SU-DHL-6 (cell line): ENCODE results near the gene IL10RB.
"Not testable (repeated sequence)": the region's sequence is repeated elsewhere in the genome, so short reads cannot be mapped to it uniquely, and the experiment has no call there.

Source experiments
- EZH2phosphoT487 ChIP-seq: fragments of 200-600 bp; sonication (generic), shearing (Covaris generic); conservative IDR thresholded peaks from 2 replicates; pipeline ENCODE4 v1.6.1; 2018; ENCODE audit warnings: mild to moderate bottlenecking, antibody characterized with exemption, low read length, moderate library complexity, mixed read lengths
- TF ChIP-seq, protein P1 (sequence below): fragments of 200-600 bp; sonication (generic); IDR thresholded peaks from one replicate; pipeline ENCODE4 v1.5.1; 2017; ENCODE audit warnings: antibody characterized with exemption, mild to moderate bottlenecking, low read length, moderate library complexity; ENCODE audit not compliant: insufficient read depth, poor library complexity, severe bottlenecking

DNA sequence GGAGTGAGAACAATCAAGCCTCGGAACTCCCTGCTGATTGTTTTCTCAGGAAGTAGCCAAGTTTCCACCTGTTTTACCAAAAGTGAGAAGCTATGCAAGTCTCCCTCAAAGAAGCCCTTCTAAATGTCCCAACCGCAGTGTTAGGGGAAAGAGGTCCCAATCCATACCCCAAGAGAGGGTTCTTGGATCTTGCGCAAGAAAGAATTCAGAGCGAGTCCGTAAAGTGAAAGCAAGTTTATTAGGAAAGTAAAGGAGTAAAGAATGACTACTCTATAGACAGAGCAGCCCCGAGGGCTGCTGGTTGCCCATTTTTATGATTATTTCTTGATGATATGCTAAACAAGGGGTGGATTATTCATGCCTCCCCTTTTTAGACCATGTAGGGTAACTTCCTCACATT lies 12.8 kb upstream of the IL10RB start:
- TF ChIP-seq, protein P1, sequence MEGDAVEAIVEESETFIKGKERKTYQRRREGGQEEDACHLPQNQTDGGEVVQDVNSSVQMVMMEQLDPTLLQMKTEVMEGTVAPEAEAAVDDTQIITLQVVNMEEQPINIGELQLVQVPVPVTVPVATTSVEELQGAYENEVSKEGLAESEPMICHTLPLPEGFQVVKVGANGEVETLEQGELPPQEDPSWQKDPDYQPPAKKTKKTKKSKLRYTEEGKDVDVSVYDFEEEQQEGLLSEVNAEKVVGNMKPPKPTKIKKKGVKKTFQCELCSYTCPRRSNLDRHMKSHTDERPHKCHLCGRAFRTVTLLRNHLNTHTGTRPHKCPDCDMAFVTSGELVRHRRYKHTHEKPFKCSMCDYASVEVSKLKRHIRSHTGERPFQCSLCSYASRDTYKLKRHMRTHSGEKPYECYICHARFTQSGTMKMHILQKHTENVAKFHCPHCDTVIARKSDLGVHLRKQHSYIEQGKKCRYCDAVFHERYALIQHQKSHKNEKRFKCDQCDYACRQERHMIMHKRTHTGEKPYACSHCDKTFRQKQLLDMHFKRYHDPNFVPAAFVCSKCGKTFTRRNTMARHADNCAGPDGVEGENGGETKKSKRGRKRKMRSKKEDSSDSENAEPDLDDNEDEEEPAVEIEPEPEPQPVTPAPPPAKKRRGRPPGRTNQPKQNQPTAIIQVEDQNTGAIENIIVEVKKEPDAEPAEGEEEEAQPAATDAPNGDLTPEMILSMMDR = not testable (repeated sequence)
- TF ChIP-seq EZH2phosphoT487 = not testable (repeated sequence)
